Thyroid gland (tissue), 4 donors: ENCODE data around the gene AZIN2. TPM values are rescaled to one million over a fixed set of nuclear protein-coding genes. Genes with fewer than 3 reads are reported as not detected.
A peak's percentile ranks its signal among the peaks of the same experiment; 100 is the strongest.

ENCODE experiments used
- DNase-seq, 2 donors: peaks; one replicate each; pipeline ENCODE4 v3.0.0-alpha.2; 2019
- H3K27ac ChIP-seq, 3 donors: fragments of 200-600 bp; sonication (generic); 1 replicate in 2 of 3; 2 replicates in 1 of 3; pipeline ENCODE4 v1.5.1; 2016 to 2019; ENCODE audit warnings: mild to moderate bottlenecking in 1 of 3, moderate library complexity in 1 of 3
- H3K27me3 ChIP-seq: fragments of 200-600 bp; sonication (generic); one replicate; pipeline ENCODE4 v1.5.1; 2019
- H3K36me3 ChIP-seq, 2 donors: fragments of 200-600 bp; sonication (generic); one replicate each; pipeline ENCODE4 v1.5.1; 2016 to 2019
- H3K4me1 ChIP-seq, 2 donors: fragments of 200-600 bp; sonication (generic); one replicate each; pipeline ENCODE4 v1.5.1; 2017 to 2019
- H3K4me3 ChIP-seq, 3 donors: fragments of 200-600 bp; sonication (generic); replicated peaks in 1 of 3; 1 replicate in 2 of 3; 2 replicates in 1 of 3; pipeline ENCODE4 v1.5.1; 2016; ENCODE audit warnings: mild to moderate bottlenecking in 1 of 3
- H3K9me3 ChIP-seq: fragments of 200-600 bp; sonication (generic); one replicate; pipeline ENCODE4 v1.5.1; 2017
- POLR2A ChIP-seq, 2 donors: fragments of 450-650 bp; IDR thresholded peaks; one replicate each; pipeline ENCODE4 v1.6.1; 2017; ENCODE audit warnings: antibody characterized with exemption in 2 of 2, mild to moderate bottlenecking in 2 of 2, moderate library complexity in 1 of 2
- WGBS, 2 donors: methylation state at CpG; one replicate each; pipeline ENCODE4 v1.1.5; 2017; 5-methylcytosine and 5-hydroxymethylcytosine counted together
- intact Hi-C: fragments of 100-400 bp; cut with DNase I; formaldehyde crosslinking; loops from one replicate; pipeline ENCODE4 v1.15.1; 2023
- total RNA-seq, 4 donors: library from RNA; depleted of rRNA; stranded (reverse); fragments of >200 nt; gene quantifications; one replicate each; pipeline ENCODE4 v1.2.3, GENCODE V29; 2016
- TF ChIP-seq, protein P1 (sequence below), 6 experiments: fragments of 200-600 bp in 3 of 6; fragments of 450-650 bp in 3 of 6; sonication (generic) in 3 of 6; IDR thresholded peaks; one replicate each; pipeline ENCODE4 v1.5.1; 2016 to 2019; ENCODE audit warnings: antibody characterized with exemption in 6 of 6, mild to moderate bottlenecking in 2 of 6, inconsistent platforms in 1 of 6, moderate library complexity in 1 of 6

Gene AZIN2
- 10 to 100 TPM in 1 of 4 donors, 1 to 10 TPM in 3; 4.9 to 13.6 (median 5.3) TPM for total RNA-seq

DNA sequence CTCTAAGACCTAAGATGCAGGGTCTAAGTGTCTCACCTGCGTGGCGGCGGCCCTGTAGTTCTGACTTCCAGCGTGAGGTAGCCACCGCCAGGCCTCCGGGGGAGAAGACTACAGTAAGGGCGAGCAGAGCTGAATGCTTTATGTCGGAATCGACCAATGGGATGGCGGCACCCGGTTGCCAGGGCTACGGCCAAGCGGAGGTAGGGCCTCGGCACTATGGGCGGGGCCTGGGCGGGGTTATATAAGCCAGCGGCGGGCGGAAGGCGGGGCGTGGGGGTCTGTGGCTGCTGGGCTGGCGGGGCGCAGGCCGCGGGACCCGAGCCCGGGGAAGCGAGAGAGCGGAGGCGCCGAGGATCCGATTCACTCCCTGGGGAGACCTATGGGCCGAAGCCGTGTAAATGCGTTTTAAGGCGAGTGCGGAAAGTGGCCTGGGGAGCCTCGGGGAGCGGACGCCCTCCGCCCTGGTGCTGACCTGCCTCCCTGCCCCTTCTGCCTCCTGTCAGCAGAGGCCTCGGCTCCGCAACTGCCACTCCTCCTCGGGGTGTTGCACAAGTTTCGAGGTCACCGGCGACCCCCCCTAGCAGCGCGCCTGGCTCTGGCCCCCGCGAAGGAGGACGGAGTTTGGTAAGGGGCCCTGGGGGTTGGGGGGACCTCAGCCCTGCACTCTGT is at the start of gene AZIN2:
AZIN2 (plus strand) TSS at position 269 of the 669 bp plus-strand sequence. CDS start 1,097 bp downstream, outside the sequence.
- peak; percentile 98 for DNase-seq
- Histone ChIP-seq H3K36me3 (no peaks in the 10 kb centered on the region), H3K4me3 (peak within 1 kb of the TSS; percentile 38 to 70 (median 68)), H3K27me3 (no peaks in the 10 kb centered on the region), H3K9me3 (no peaks in the 10 kb centered on the region), H3K4me1 (peaks cover 11 to 18% of the 10 kb centered on the region in 2 donors), H3K27ac (no peak within 1 kb of the TSS)
- 0% methylated on average over 7 to 12 of the region's 52 CpGs for WGBS, 2 donors
- intact Hi-C loops: loop anchor here (5.0 to 10.0 kb wide), 2 partner anchors 146 to 369 kb away; no protein-coding TSS in a partner anchor
- TF ChIP-seq, protein P1, sequence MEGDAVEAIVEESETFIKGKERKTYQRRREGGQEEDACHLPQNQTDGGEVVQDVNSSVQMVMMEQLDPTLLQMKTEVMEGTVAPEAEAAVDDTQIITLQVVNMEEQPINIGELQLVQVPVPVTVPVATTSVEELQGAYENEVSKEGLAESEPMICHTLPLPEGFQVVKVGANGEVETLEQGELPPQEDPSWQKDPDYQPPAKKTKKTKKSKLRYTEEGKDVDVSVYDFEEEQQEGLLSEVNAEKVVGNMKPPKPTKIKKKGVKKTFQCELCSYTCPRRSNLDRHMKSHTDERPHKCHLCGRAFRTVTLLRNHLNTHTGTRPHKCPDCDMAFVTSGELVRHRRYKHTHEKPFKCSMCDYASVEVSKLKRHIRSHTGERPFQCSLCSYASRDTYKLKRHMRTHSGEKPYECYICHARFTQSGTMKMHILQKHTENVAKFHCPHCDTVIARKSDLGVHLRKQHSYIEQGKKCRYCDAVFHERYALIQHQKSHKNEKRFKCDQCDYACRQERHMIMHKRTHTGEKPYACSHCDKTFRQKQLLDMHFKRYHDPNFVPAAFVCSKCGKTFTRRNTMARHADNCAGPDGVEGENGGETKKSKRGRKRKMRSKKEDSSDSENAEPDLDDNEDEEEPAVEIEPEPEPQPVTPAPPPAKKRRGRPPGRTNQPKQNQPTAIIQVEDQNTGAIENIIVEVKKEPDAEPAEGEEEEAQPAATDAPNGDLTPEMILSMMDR (IDR thresholded peaks at IDR 0.05): peak in 1 of 6 experiments; percentile 8
- TF ChIP-seq POLR2A (IDR thresholded peaks at IDR 0.05): peak; percentile 9 to 89

DNA sequence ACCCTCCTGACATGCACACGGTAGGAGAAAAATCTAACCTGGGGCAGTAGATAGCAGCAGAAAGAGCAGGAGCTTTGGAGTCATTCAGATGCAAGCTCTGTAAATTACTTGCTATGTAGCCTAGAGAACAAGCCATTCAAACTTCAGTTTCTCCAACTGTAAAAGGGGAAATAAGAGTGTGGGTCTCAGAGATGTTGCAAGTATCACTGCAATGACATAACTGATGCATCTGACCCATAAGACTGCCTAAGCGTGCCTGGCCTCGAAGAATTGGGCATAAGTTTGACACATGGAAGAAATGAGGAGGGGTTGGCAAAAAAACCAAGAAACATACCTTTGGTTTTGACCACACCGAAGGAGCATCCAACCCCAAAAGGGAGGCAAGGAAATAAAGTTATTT is 49.4 kb upstream of the AZIN2 start:
- no peak for DNase-seq
- Histone ChIP-seq H3K4me3 (no peak overlapping the region), H3K27ac (peak overlapping the region; percentile 77 to 94 (median 85)), H3K36me3 (no peaks in the 10 kb centered on the region), H3K27me3 (no peaks in the 10 kb centered on the region), H3K9me3 (no peaks in the 10 kb centered on the region), H3K4me1 (peaks cover 73 to 86% of the 10 kb centered on the region in 2 donors)
- intact Hi-C loops: no loop called here
- WGBS, 2 donors: 90 to 94% methylated on average over 4 of the region's 4 CpGs
- TF ChIP-seq, protein P1 (IDR thresholded peaks at IDR 0.05): no peak

DNA sequence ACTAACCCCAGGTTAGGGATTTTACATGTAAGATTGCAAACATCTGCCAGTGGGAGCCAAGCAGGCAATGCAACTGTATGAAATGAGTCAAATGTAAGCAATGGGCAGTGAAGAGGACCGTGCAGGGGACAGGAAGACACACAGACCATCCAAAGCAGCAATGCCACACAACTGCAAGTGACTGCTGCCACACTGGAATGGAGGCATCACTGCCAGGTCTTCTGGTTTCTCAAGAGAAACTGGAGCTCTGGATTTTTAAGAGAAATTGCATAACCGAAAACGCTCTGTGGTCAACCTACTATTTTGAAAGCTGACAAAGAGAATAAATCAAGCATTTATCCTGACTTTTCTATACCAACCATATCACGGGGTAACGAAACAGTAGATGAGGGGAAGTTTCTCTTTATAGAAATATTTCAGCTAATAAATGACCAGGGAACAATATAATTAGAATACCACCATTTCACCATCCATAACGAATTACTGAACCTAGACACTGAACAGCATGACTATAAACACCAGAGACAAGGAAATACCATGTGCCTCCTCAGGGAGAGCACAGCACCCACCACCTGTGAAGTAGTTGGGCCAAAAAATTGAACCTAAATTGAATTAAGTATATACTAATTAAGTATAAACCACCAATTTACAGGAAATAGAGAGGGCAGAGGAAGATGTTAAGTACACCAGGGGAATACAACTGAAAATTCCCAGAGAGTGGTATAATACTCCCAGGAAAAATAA is 48.7 kb upstream of the AZIN2 start:
- WGBS, 2 donors: 74 to 80% methylated on average over 6 of the region's 6 CpGs

DNA sequence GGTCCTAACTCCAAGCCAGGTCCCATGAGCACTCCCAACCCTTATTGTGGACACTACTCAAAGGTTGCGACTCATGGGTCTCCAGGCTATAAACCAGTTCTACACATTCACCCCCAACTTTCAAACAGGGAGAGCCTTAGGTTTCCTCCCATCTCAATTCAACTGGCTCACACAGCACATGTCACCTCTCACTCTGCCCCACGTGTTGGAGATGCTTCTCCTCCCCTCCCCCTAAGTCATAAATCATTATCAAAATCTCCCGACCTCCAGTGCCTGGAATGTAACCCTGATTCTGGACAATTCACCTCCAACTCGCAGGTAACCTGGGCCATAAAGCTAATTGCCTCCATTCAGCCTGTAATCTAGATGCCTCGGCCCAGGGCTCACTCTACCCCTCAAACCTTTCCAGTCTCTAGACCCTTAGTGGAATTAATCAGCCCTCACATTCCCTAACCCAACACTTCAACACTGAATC is 44.9 kb upstream of the AZIN2 start:
- H3K4me1 ChIP-seq: peaks cover 38 to 45% of the 10 kb centered on the region in 2 donors
- intact Hi-C loops: loop anchor here (5.0 kb wide), 1 partner anchor 69 kb away; no protein-coding TSS in a partner anchor

More for the DNA sequence above, 48.7 kb upstream of the AZIN2 start:
- no peak overlapping the region for H3K4me3 ChIP-seq
- no peaks in the 10 kb centered on the region for H3K27me3 ChIP-seq
- TF ChIP-seq POLR2A (IDR thresholded peaks at IDR 0.05): no peak
- TF ChIP-seq, protein P1 (IDR thresholded peaks at IDR 0.05): no peak
- H3K27ac ChIP-seq: peak overlapping the region; percentile 10 to 94 (median 85)
- no peak for DNase-seq
- peaks cover 71 to 81% of the 10 kb centered on the region in 2 donors for H3K4me1 ChIP-seq
- intact Hi-C loops: no loop called here
- H3K36me3 ChIP-seq: no peaks in the 10 kb centered on the region
- no peaks in the 10 kb centered on the region for H3K9me3 ChIP-seq

More for the DNA sequence above, 44.9 kb upstream of the AZIN2 start:
- Histone ChIP-seq H3K4me3 (peak overlapping the region; percentile 9 to 89 (median 47)), H3K9me3 (no peaks in the 10 kb centered on the region), H3K27ac (peak overlapping the region; percentile 1 to 86 (median 72)), H3K36me3 (no peaks in the 10 kb centered on the region), H3K27me3 (no peaks in the 10 kb centered on the region)
- DNase-seq: no peak
- no peak for TF ChIP-seq POLR2A (IDR thresholded peaks at IDR 0.05)
- TF ChIP-seq, protein P1 (IDR thresholded peaks at IDR 0.05): no peak
- WGBS, 2 donors: 13 to 14% methylated on average over 5 of the region's 5 CpGs
